Measurements from ENCODE around the gene SNX7.

Gene SNX7

DNA sequence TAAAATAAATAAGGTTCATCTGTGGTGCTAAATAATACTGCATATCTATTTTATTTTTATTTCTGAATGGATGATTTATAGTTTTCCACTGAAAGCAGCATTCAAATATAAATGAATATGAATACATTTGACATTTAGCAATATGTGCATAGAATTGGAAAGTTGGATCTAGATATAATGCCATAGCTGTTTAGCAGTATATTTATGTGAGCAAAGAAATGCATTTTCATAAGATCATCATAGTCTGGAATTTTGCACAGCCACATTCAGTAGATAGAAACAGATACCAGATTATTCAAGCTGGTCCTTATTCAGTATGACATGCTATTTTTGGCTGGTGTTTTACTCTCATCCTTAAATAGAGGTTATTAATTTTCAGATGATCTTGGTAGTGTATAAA lies 46.0 kb downstream of the SNX7 start:
- TF ChIP-seq, protein P1, sequence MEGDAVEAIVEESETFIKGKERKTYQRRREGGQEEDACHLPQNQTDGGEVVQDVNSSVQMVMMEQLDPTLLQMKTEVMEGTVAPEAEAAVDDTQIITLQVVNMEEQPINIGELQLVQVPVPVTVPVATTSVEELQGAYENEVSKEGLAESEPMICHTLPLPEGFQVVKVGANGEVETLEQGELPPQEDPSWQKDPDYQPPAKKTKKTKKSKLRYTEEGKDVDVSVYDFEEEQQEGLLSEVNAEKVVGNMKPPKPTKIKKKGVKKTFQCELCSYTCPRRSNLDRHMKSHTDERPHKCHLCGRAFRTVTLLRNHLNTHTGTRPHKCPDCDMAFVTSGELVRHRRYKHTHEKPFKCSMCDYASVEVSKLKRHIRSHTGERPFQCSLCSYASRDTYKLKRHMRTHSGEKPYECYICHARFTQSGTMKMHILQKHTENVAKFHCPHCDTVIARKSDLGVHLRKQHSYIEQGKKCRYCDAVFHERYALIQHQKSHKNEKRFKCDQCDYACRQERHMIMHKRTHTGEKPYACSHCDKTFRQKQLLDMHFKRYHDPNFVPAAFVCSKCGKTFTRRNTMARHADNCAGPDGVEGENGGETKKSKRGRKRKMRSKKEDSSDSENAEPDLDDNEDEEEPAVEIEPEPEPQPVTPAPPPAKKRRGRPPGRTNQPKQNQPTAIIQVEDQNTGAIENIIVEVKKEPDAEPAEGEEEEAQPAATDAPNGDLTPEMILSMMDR (IDR thresholded peaks at IDR 0.05; ENCODE audit: insufficient read depth, low read length, missing control alignments): no peak
- no peak overlapping the region for H3K4me3 ChIP-seq (ENCODE audit: low read depth, low read length)
- no peak for DNase-seq (ENCODE audit: low read depth, low spot score)
- ChIA-PET CTCF (interaction anchor here (1.6 to 1.7 kb wide), 2 partner anchors 14 to 42 kb away, joined by 3 to 6 read pairs; no protein-coding TSS in a partner anchor), POLR2A (no interaction called here)

DNA sequence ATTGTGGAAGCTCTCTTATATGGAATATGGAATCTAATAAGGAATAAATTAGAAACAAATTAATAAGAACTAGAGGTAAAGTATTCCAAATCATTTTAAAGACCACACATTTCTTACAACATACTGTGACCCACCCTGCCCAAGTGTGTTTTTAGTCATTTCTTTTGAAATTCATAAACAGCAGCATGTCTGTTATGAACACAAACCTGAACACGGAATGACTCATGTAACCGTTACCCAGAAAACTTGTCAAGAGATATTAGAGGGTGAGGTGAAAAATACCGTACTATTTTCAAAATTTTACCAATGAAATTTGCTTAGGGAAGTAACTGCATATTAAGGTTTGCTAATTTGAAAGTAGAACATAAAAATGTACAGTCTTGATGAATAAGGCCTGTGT lies 48.4 kb downstream of the SNX7 start:
- POLR2A ChIA-PET: no interaction called here
- no peak for DNase-seq (ENCODE audit: low read depth, low spot score)
- H3K4me3 ChIP-seq (ENCODE audit: low read depth, low read length): no peak overlapping the region
- CTCF ChIA-PET: no interaction called here
- TF ChIP-seq, protein P1 (IDR thresholded peaks at IDR 0.05; ENCODE audit: insufficient read depth, low read length, missing control alignments): no peak

DNA sequence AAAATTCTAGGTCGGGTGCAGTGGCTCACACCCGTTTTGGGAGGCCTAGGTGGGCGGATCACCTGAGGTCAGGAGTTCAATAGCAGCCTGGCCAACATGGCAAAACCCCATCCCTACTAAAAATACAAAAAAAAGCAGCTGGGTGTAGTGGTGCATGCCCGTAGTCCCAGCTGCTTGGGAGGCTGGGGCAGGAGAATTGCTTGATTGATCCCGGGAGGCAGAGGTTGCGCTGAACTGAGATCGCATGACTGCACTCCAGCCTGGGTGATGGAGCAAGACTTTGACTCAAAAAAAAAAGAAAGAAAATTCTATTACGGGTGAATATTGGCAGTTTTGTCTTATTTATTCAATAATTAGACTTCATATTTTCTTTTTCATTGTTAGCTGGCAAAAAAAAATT lies 62.1 kb downstream of the SNX7 start:
- TF ChIP-seq, protein P1 (IDR thresholded peaks at IDR 0.05; ENCODE audit: insufficient read depth, low read length, missing control alignments): no peak
- H3K4me3 ChIP-seq (ENCODE audit: low read depth, low read length): no peak overlapping the region
- CTCF ChIA-PET: interaction anchor here (1.8 kb wide), 1 partner anchor 26 kb away, joined by 5 read pairs; no protein-coding TSS in a partner anchor
- no peak for DNase-seq (ENCODE audit: low read depth, low spot score)
- POLR2A ChIA-PET: no interaction called here

DNA sequence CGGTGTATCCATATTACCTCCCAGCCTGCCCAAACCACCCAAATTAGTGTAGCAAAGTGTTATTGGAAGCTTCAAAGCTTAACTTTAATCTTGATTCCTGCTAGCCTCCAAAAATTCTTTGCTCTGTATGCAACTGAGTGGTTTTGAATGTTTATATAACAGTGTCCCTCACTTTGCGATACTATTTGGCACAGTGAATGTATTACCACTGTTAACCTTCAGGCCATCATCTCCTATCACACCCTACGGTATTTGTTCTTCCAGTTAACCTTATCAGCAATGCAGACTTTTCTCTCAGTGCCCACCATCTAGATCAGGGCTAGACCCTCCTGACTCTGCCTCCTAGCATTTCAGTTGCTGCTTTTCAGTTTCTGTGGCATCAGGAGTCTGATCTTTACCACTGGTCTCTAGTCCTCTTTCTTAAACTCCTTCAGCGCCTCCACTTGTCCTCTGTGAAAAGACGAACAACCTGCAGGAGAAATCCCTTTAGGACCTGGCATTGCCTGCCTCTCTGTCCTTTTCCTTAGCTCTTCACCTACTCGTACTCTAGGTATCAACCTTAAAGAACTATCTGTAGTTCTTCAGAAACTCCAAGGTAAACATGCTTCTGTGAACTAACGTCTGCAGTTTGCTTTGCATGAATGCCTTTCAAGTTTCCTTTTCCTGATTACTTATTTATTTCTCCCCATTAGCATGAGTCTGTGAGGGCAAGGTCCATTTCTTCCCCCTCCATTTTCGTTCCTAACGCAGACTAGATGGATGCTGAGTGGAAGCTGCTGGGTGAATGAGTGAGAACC lies 71.7 kb downstream of the SNX7 start:
- TF ChIP-seq, protein P1 (IDR thresholded peaks at IDR 0.05; ENCODE audit: insufficient read depth, low read length, missing control alignments): no peak
- no peak for DNase-seq (ENCODE audit: low read depth, low spot score)
- no peak overlapping the region for H3K4me3 ChIP-seq (ENCODE audit: low read depth, low read length)
- ChIA-PET CTCF (interaction anchor here (0.9 to 2.5 kb wide), 2 partner anchors 15 kb away, joined by 3 to 6 read pairs; no protein-coding TSS in a partner anchor), POLR2A (no interaction called here)

DNA sequence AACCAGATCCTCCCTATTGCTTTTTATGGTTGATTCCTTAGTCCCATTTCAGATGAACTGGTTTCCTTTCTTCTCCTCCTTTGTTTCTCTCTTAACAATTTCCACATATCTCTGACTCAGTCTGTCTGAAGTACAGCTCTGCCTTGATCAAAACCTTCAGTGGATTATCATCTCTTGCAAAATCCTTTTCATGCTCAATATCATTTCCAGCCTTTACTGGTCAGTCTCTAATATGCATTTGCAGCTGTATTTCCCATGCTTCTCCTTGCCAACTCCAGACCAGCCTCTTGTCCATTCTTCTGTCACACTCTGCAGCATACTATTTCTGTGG lies 72.2 kb downstream of the SNX7 start:
- ChIA-PET POLR2A (no interaction called here), CTCF (interaction anchor here (0.9 kb wide), 1 partner anchor 15 kb away, joined by 3 read pairs; no protein-coding TSS in a partner anchor)
- H3K4me3 ChIP-seq (ENCODE audit: low read depth, low read length): no peak overlapping the region
- TF ChIP-seq, protein P1 (IDR thresholded peaks at IDR 0.05; ENCODE audit: insufficient read depth, low read length, missing control alignments): no peak
- no peak for DNase-seq (ENCODE audit: low read depth, low spot score)

DNA sequence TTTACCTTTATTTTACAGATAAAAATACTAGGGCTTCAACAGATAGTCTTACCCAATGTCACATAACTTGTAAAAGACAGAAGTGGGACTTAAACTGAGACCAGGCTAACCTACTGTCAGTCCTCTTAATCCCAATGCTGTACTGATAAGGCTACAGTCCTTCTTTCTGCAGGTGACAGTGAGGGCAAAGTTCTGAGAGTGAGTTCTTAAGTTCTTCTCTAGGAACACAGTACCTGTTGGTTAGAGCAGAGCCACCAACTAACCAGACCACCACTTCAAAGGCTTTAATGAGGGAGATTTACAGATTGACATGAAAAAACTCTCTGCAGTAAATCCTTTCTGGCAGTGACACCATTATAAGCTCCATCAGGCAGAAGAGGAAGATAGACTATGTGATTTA lies 74.2 kb downstream of the SNX7 start:
- TF ChIP-seq, protein P1 (IDR thresholded peaks at IDR 0.05; ENCODE audit: insufficient read depth, low read length, missing control alignments): no peak
- H3K4me3 ChIP-seq (ENCODE audit: low read depth, low read length): no peak overlapping the region
- POLR2A ChIA-PET: no interaction called here
- CTCF ChIA-PET: no interaction called here
- DNase-seq (ENCODE audit: low read depth, low spot score): no peak
